ENCODE results near the gene CPEB3.
A peak's percentile ranks its signal among the peaks of the same experiment; 100 is the strongest.

Gene CPEB3

DNA sequence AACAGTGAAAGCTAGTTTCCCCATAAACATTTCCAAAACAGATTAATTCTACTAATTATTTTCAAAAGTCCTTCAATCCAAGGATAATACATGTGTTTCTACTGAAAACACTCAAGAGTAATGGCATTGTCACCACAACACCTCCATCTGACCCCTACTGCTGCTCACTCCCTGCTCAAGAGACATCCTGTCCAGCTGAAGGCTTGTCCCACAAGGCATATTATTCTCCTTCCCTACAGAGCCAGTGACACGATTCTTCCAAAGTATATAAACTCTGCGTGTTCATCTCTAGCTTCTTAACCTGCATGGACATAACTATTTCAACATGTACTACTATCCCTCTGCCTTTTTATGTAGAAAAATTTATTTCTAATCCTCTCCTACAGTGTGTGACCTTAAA, 182.1 kb downstream of the CPEB3 start:
- H3K27ac ChIP-seq = no peak overlapping the region
- no peak for TF ChIP-seq ZFX (IDR thresholded peaks at IDR 0.05; ENCODE audit: borderline replicate concordance)
- no peak for TF ChIP-seq CTCF (IDR thresholded peaks at IDR 0.05)

DNA sequence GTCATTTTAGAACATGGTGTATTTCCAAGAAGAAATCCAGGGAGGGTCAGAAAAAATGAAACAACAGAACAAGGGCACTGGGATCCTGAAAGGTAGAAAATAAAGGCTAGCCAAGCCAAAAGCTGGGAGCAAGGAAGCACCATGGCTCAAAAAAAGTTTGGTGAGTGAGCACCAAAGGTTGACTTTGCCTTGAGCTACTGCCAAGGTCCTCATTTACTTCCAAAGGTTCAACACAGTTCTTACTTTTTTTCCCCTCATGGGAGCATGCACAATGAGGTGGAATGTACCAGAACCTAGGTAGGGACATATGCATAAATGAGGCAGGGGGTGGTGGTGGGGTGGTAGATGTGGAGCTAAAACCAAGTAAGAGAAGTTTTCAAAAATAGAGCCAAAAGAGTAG, 182.8 kb downstream of the CPEB3 start:
- TF ChIP-seq CTCF (IDR thresholded peaks at IDR 0.05) (no peak), ZFX (IDR thresholded peaks at IDR 0.05; ENCODE audit: borderline replicate concordance) (no peak)
- no peak overlapping the region for H3K27ac ChIP-seq

DNA sequence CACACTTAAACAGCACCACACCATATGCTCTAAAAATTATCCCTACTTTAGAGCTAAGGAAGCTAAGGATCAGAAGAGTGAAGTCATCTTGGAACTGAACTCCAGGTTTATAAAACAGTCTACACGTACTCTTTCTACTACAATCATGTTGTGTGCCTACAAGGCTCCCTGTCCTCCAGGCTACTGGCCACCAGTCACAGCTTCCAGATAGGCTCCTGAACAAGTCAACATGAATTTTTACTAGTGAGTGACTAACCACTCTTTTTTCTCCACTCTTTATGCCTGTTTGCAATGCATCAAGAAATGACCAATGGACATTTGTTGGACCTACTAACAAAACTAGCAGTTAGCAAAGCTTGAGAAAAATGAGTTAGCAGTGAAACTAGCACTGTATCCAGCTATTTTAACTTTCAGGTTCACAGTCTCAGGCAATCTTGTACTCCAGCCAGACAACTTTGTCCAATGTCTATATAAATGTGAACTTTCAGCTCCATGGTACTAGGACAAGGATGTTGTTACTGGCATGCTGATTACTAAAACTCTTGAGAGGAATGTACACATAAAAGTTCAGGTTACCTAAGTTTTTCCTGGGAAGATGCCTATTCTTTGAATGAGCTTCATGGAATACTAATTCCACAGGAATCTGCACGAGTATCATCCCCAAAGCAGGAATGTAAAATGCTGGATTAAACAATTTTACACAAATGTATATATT, 187.3 kb downstream of the CPEB3 start:
- H3K27ac ChIP-seq = no peak overlapping the region
- TF ChIP-seq ZFX (IDR thresholded peaks at IDR 0.05; ENCODE audit: borderline replicate concordance) (no peak), CTCF (IDR thresholded peaks at IDR 0.05) (no peak)

DNA sequence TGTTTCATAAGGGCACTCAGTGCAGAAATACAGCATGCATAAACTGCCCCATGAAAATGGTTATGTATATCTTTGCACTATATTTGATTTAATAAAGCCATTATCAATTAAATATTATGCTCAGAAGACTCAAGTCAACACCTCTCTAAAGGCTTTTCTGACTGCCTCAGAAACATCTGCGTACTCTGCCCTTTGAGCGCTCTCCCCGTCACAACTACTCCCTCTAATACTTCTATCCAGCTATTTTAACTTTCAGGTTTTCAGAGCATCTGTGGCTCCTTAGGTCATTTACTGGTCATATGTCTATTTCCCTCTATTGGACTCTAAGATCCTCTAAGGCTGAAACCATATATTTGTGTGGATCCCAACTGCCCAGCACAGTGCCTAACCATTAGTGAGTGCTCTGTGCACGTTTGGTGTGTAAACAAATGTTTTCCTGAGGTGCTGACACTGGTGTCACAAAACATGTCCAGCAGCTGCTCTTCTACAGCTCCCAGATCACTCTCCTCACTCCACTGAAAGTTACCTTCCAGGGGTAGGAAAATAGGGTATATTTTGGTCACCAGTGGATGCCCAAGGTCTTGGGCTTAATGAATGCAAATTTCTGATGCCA, 188.2 kb downstream of the CPEB3 start:
- H3K27ac ChIP-seq = no peak overlapping the region

GRCh38 chr10:92094960-92095359, 195.9 kb downstream of the CPEB3 start:
- no peak overlapping the region for H3K27ac ChIP-seq
- no peak for TF ChIP-seq CTCF (IDR thresholded peaks at IDR 0.05)
- no peak for TF ChIP-seq ZFX (IDR thresholded peaks at IDR 0.05; ENCODE audit: borderline replicate concordance)

More for the DNA sequence above, 188.2 kb downstream of the CPEB3 start:
- TF ChIP-seq CTCF (IDR thresholded peaks at IDR 0.05) = no peak
- TF ChIP-seq ZFX (IDR thresholded peaks at IDR 0.05; ENCODE audit: borderline replicate concordance) = no peak

GRCh38 chr10:92091965-92092364, 198.9 kb downstream of the CPEB3 start:
- no peak for TF ChIP-seq CTCF (IDR thresholded peaks at IDR 0.05)
- TF ChIP-seq ZFX (IDR thresholded peaks at IDR 0.05; ENCODE audit: borderline replicate concordance) = no peak
- no peak overlapping the region for H3K27ac ChIP-seq

DNA sequence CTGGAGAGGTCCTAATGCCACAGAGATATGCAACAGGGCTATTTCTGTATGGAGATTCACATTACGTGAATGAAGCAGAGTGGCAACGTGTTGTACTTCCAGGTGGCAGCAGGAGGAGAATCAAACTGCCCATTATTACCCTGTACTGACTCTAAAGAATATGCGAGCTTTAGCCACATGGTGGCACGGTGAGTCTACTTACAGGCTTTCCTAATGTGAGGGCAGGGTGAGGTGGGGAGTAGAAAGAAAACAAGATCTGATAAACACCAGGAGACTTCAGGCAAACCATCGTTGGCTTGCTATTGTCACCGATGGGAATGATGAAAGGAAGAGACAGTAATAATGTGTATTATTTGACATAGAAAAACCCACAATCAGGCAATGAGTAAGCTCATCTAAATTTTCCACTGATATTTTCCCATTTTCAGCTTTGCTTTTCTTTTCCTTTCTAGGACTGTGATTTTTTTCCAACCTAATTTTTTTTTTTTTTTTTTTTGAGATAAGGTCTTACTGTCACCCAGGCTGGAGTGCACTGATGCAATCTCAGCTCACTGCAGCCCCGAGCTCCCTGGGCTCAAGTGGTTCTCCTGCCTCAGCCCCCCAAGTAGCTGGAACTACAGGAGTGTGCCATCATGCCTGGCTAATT, 203.0 kb downstream of the CPEB3 start:
- no peak overlapping the region for H3K27ac ChIP-seq
- TF ChIP-seq CTCF (IDR thresholded peaks at IDR 0.05) = peak; percentile 87
- TF ChIP-seq ZFX (IDR thresholded peaks at IDR 0.05; ENCODE audit: borderline replicate concordance) = no peak
